ENCODE results near the gene GET4.

DNA sequence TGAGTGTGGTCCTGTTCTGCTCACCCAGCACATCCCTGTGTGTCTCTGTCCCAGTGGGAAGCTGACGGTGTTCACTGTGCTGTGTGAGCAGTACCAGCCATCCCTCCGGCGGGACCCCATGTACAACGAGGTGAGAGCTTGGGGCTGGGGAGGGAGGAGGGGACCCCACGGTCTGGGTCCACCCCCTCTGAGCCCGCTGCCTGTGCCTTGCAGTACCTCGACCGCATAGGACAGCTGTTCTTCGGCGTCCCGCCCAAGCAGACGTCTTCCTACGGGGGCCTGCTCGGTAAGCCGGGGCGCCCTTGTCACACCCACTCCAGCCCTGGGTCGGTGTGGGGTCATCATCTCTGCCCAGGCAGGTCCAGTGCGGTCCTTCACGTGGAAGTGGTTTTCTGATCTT lies 17.3 kb downstream of the GET4 start:
- TF ChIP-seq, protein P1, sequence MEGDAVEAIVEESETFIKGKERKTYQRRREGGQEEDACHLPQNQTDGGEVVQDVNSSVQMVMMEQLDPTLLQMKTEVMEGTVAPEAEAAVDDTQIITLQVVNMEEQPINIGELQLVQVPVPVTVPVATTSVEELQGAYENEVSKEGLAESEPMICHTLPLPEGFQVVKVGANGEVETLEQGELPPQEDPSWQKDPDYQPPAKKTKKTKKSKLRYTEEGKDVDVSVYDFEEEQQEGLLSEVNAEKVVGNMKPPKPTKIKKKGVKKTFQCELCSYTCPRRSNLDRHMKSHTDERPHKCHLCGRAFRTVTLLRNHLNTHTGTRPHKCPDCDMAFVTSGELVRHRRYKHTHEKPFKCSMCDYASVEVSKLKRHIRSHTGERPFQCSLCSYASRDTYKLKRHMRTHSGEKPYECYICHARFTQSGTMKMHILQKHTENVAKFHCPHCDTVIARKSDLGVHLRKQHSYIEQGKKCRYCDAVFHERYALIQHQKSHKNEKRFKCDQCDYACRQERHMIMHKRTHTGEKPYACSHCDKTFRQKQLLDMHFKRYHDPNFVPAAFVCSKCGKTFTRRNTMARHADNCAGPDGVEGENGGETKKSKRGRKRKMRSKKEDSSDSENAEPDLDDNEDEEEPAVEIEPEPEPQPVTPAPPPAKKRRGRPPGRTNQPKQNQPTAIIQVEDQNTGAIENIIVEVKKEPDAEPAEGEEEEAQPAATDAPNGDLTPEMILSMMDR (IDR thresholded peaks at IDR 0.05) = no peak
- no peak for TF ChIP-seq POLR2AphosphoS5 (IDR thresholded peaks at IDR 0.05; ENCODE audit: low read depth, low read length)
- TF ChIP-seq, protein P2, sequence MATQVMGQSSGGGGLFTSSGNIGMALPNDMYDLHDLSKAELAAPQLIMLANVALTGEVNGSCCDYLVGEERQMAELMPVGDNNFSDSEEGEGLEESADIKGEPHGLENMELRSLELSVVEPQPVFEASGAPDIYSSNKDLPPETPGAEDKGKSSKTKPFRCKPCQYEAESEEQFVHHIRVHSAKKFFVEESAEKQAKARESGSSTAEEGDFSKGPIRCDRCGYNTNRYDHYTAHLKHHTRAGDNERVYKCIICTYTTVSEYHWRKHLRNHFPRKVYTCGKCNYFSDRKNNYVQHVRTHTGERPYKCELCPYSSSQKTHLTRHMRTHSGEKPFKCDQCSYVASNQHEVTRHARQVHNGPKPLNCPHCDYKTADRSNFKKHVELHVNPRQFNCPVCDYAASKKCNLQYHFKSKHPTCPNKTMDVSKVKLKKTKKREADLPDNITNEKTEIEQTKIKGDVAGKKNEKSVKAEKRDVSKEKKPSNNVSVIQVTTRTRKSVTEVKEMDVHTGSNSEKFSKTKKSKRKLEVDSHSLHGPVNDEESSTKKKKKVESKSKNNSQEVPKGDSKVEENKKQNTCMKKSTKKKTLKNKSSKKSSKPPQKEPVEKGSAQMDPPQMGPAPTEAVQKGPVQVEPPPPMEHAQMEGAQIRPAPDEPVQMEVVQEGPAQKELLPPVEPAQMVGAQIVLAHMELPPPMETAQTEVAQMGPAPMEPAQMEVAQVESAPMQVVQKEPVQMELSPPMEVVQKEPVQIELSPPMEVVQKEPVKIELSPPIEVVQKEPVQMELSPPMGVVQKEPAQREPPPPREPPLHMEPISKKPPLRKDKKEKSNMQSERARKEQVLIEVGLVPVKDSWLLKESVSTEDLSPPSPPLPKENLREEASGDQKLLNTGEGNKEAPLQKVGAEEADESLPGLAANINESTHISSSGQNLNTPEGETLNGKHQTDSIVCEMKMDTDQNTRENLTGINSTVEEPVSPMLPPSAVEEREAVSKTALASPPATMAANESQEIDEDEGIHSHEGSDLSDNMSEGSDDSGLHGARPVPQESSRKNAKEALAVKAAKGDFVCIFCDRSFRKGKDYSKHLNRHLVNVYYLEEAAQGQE (IDR thresholded peaks at IDR 0.05; ENCODE audit: insufficient read depth in 1 of 2, low read depth in 2 of 2, low read length in 1 of 2) = no peak

Measured in Panc1 (cell line).